Measurements from ENCODE around the gene AGAP3.

AGAP3 gene

GRCh38 chr7:151056666-151057505 lies 29.4 kb upstream of the AGAP3 start:
- Histone ChIP-seq H3K27me3 (peaks cover under 1% of the 10 kb centered on the region), H3K4me3 (ENCODE audit: low read depth in 1 of 2, low read length in 1 of 2) (peak overlapping the region; percentile 69 to 88), H3K27ac (no peak overlapping the region), H3K9me3 (no peaks in the 10 kb centered on the region), H3K4me1 (ENCODE audit: control insufficient read depth in 1 of 2, insufficient read depth in 1 of 2, low read depth in 1 of 2, low read length in 1 of 2) (peaks cover 45 to 47% of the 10 kb centered on the region in 2 experiments), H3K36me3 (no peaks in the 10 kb centered on the region)
- TF ChIP-seq CTCF (IDR thresholded peaks at IDR 0.05), result no peak

- Histone ChIP-seq H3K9me3 (no peaks in the 10 kb centered on the region), H3K36me3 (no peaks in the 10 kb centered on the region), H3K27me3 (no peaks in the 10 kb centered on the region), H3K4me1 (ENCODE audit: control insufficient read depth in 1 of 2, insufficient read depth in 1 of 2, low read depth in 1 of 2, low read length in 1 of 2) (peaks cover 45 to 46% of the 10 kb centered on the region in 2 experiments), H3K27ac (peak within 1 kb of the TSS; percentile 82), H3K4me3 (ENCODE audit: low read depth in 1 of 2, low read length in 1 of 2) (peak within 1 kb of the TSS; percentile 69 to 88)
- TF ChIP-seq CTCF (IDR thresholded peaks at IDR 0.05), result no peak
Measured at GRCh38 chr7:151057506-151057988, 28.7 kb upstream of the AGAP3 start, which contains the start of gene CDK5. CDK5 (minus strand) TSS chr7:151057897; CDS start chr7:151057848, 49 bp downstream.

GRCh38 chr7:151057989-151058780 lies 28.1 kb upstream of the AGAP3 start:
- Histone ChIP-seq H3K4me1 (ENCODE audit: control insufficient read depth in 1 of 2, insufficient read depth in 1 of 2, low read depth in 1 of 2, low read length in 1 of 2) (peaks cover 40 to 42% of the 10 kb centered on the region in 2 experiments), H3K27ac (peak overlapping the region; percentile 82), H3K27me3 (no peaks in the 10 kb centered on the region), H3K9me3 (no peaks in the 10 kb centered on the region), H3K4me3 (ENCODE audit: low read depth in 1 of 2, low read length in 1 of 2) (peak overlapping the region; percentile 69 to 88), H3K36me3 (no peaks in the 10 kb centered on the region)
- TF ChIP-seq CTCF (IDR thresholded peaks at IDR 0.05), result peak; percentile 37

GRCh38 chr7:151058781-151059366 lies 27.4 kb upstream of the AGAP3 start:
- no peaks in the 10 kb centered on the region for H3K27me3 ChIP-seq
- H3K4me1 ChIP-seq (ENCODE audit: control insufficient read depth in 1 of 2, insufficient read depth in 1 of 2, low read depth in 1 of 2, low read length in 1 of 2), result peaks cover 33 to 37% of the 10 kb centered on the region in 2 experiments
- peak overlapping the region; percentile 69 to 88 for H3K4me3 ChIP-seq (ENCODE audit: low read depth in 1 of 2, low read length in 1 of 2)
- H3K9me3 ChIP-seq, result no peaks in the 10 kb centered on the region
- H3K27ac ChIP-seq, result peak overlapping the region; percentile 82
- H3K36me3 ChIP-seq, result peaks cover under 1% of the 10 kb centered on the region
- no peak for TF ChIP-seq CTCF (IDR thresholded peaks at IDR 0.05)

- Histone ChIP-seq H3K9me3 (no peaks in the 10 kb centered on the region), H3K4me1 (ENCODE audit: control insufficient read depth in 1 of 2, insufficient read depth in 1 of 2, low read depth in 1 of 2, low read length in 1 of 2) (peaks cover 32 to 37% of the 10 kb centered on the region in 2 experiments), H3K27ac (peak within 1 kb of the TSS; percentile 82), H3K36me3 (peaks cover 8% of the 10 kb centered on the region), H3K4me3 (ENCODE audit: low read depth in 1 of 2, low read length in 1 of 2) (peak within 1 kb of the TSS; percentile 69 to 88), H3K27me3 (no peaks in the 10 kb centered on the region)
- TF ChIP-seq CTCF (IDR thresholded peaks at IDR 0.05), result peak; percentile 35
Measured at GRCh38 chr7:151059367-151060112, 26.7 kb upstream of the AGAP3 start, which contains the start of gene SLC4A2. SLC4A2 (plus strand) TSS chr7:151059589; CDS start chr7:151061988, 2,399 bp downstream.

Data from neutrophil (primary cell).